HG03442 (cell line): ENCODE results near the gene MBTPS1.

Experiments used
- ATAC-seq: cut with Tn5 transposase; IDR thresholded peaks from one replicate; pipeline ENCODE4 v1.9.1; 2021; ENCODE audit warnings: mild to moderate bottlenecking, moderate library complexity; ENCODE audit not compliant: unreplicated experiment

Gene MBTPS1

GRCh38 chr16:84055801-84056634 lies 60.7 kb downstream of the MBTPS1 start:
- ATAC-seq = no peak

- ATAC-seq = no peak
These were observed 61.4 kb downstream of the MBTPS1 start for GRCh38 chr16:84055366-84055765.

- no peak for ATAC-seq
These were observed 61.8 kb downstream of the MBTPS1 start for GRCh38 chr16:84054916-84055315.

GRCh38 chr16:84054271-84054670 lies 62.5 kb downstream of the MBTPS1 start:
- no peak for ATAC-seq

- ATAC-seq = no peak
These were observed 63.5 kb downstream of the MBTPS1 start for GRCh38 chr16:84053237-84053636.

- no peak for ATAC-seq
These were observed 64.6 kb downstream of the MBTPS1 start for GRCh38 chr16:84052071-84052622.

GRCh38 chr16:84050316-84050715 lies 66.4 kb downstream of the MBTPS1 start:
- no peak for ATAC-seq

- no peak for ATAC-seq
These were observed 67.2 kb downstream of the MBTPS1 start for GRCh38 chr16:84049403-84050060.

GRCh38 chr16:84048871-84049270 lies 67.9 kb downstream of the MBTPS1 start:
- no peak for ATAC-seq

GRCh38 chr16:84048270-84048669 lies 68.5 kb downstream of the MBTPS1 start:
- ATAC-seq = no peak

GRCh38 chr16:84047626-84048025 lies 69.1 kb downstream of the MBTPS1 start:
- ATAC-seq = no peak

- no peak for ATAC-seq
These were observed 69.5 kb downstream of the MBTPS1 start for GRCh38 chr16:84047206-84047605.

- no peak for ATAC-seq
These were observed 70.8 kb downstream of the MBTPS1 start for GRCh38 chr16:84045818-84046470.

- ATAC-seq = no peak
These were observed 71.5 kb downstream of the MBTPS1 start for GRCh38 chr16:84045001-84045817.

- no peak for ATAC-seq
These were observed 72.6 kb downstream of the MBTPS1 start for GRCh38 chr16:84044118-84044488.

- no peak for ATAC-seq
These were observed 73.1 kb downstream of the MBTPS1 start for GRCh38 chr16:84043486-84044117.

GRCh38 chr16:84042879-84043485 lies 73.8 kb downstream of the MBTPS1 start:
- no peak for ATAC-seq

- no peak for ATAC-seq
These were observed 74.3 kb downstream of the MBTPS1 start, which contains the start of gene SLC38A8 for GRCh38 chr16:84042308-84042878. SLC38A8 (minus strand) TSS chr16:84042795; CDS start chr16:84042157, 638 bp downstream.

- no peak for ATAC-seq
These were observed 74.9 kb downstream of the MBTPS1 start for GRCh38 chr16:84041881-84042280.
